OCI-LY3 (cell line): ENCODE data around the gene KIAA0040.

ENCODE experiments used
- H2AFZ ChIP-seq: fragments of 200-600, 300-600 bp; shearing (Covaris generic); 2 replicates; pipeline ENCODE4 v1.6.0; 2014; ENCODE audit warnings: antibody characterized with exemption, low read depth, low read length
- H3K27ac ChIP-seq: fragments of 200-600, 300-600 bp; sonication (generic); 2 replicates; pipeline ENCODE4 v1.5.1; 2014; ENCODE audit warnings: mild to moderate bottlenecking, low read length, moderate library complexity, mixed read lengths
- H3K27me3 ChIP-seq: fragments of 200-600, 300-600 bp; sonication (generic); 2 replicates; pipeline ENCODE4 v1.6.1; 2014; ENCODE audit warnings: low read depth, low read length, mixed read lengths
- H3K36me3 ChIP-seq: fragments of 200-600, 300-600 bp; sonication (generic); replicated peaks from 2 replicates; pipeline ENCODE3; 2014; ENCODE audit warnings: low read depth, low read length, mixed read lengths
- H3K4me1 ChIP-seq: fragments of 300-600, 200-600 bp; sonication (generic); 2 replicates; pipeline ENCODE4 v1.6.1; 2014; ENCODE audit warnings: low read length, mixed read lengths
- H3K4me2 ChIP-seq: fragments of 200-600, 300-600 bp; sonication (generic); 2 replicates; pipeline ENCODE4 v1.6.1; 2014; ENCODE audit warnings: low read length, mixed read lengths
- H3K4me3 ChIP-seq: fragments of 300-600, 200-600 bp; sonication (generic); 2 replicates; pipeline ENCODE4 v1.5.1; 2014; ENCODE audit warnings: antibody characterized with exemption, mild to moderate bottlenecking, low read length, moderate library complexity
- H3K79me2 ChIP-seq: fragments of 300-600, 200-600 bp; shearing (Covaris generic); 2 replicates; pipeline ENCODE4 v1.6.1; 2014; ENCODE audit warnings: mild to moderate bottlenecking, low read length, mixed read lengths
- H3K9ac ChIP-seq: fragments of 300-600, 200-600 bp; shearing (Covaris generic); 2 replicates; pipeline ENCODE4 v1.6.0; 2014; ENCODE audit warnings: mild to moderate bottlenecking, low read length, moderate library complexity
- H3K9me3 ChIP-seq: fragments of 200-600, 300-600 bp; shearing (Covaris generic); 2 replicates; pipeline ENCODE4 v1.6.1; 2014; ENCODE audit warnings: low read length, mixed read lengths; ENCODE audit not compliant: insufficient read depth
- H4K20me1 ChIP-seq: fragments of 200-600, 300-600 bp; sonication (generic); 2 replicates; pipeline ENCODE4 v1.6.1; 2016; ENCODE audit warnings: low read length, mixed read lengths; ENCODE audit not compliant: insufficient read depth
- EZH2phosphoT487 ChIP-seq: fragments of 200-600 bp; shearing (Covaris generic); IDR thresholded peaks from 2 replicates; pipeline ENCODE4 v1.6.1; 2018; ENCODE audit warnings: antibody characterized with exemption, mixed run types, low read depth
- TF ChIP-seq, protein P1 (sequence below): fragments of 200-600, 300-600 bp; sonication (generic); IDR thresholded peaks from 2 replicates; pipeline ENCODE4 v1.5.1; 2014; ENCODE audit warnings: antibody characterized with exemption, low read length, low read depth

The KIAA0040 gene

DNA sequence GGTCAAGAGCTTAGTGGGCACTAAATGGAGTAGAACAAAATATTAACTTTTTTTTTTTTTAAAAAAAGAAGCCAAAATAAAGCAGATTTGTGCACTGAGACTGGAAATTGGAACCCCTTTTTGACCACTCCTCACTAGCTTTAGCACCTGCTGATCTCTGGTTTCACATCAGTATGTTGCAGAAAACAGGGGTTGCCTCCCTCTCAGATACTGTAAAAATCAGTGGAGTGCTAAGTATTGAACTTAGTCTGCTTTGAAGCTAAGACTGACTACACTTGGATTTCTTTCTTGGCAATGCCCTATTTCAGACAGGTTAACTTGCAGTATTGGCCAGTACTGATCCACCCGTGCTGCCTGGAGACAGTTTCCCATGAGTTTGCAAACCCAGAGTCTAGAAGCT, 2.7 kb upstream of the KIAA0040 start:
- peaks cover 66% of the 10 kb centered on the region for H3K4me1 ChIP-seq
- peak overlapping the region; percentile 97 for H3K4me2 ChIP-seq
- no peak for TF ChIP-seq EZH2phosphoT487
- TF ChIP-seq, protein P1, sequence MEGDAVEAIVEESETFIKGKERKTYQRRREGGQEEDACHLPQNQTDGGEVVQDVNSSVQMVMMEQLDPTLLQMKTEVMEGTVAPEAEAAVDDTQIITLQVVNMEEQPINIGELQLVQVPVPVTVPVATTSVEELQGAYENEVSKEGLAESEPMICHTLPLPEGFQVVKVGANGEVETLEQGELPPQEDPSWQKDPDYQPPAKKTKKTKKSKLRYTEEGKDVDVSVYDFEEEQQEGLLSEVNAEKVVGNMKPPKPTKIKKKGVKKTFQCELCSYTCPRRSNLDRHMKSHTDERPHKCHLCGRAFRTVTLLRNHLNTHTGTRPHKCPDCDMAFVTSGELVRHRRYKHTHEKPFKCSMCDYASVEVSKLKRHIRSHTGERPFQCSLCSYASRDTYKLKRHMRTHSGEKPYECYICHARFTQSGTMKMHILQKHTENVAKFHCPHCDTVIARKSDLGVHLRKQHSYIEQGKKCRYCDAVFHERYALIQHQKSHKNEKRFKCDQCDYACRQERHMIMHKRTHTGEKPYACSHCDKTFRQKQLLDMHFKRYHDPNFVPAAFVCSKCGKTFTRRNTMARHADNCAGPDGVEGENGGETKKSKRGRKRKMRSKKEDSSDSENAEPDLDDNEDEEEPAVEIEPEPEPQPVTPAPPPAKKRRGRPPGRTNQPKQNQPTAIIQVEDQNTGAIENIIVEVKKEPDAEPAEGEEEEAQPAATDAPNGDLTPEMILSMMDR, result no peak
- peak overlapping the region; percentile 70 for H3K4me3 ChIP-seq
- peaks cover 3% of the 10 kb centered on the region for H3K36me3 ChIP-seq
- no peaks in the 10 kb centered on the region for H4K20me1 ChIP-seq
- peak overlapping the region; percentile 79 for H3K27ac ChIP-seq
- peaks cover 17% of the 10 kb centered on the region for H3K79me2 ChIP-seq
- no peaks in the 10 kb centered on the region for H3K27me3 ChIP-seq
- H3K9ac ChIP-seq, result peak overlapping the region; percentile 56
- H3K9me3 ChIP-seq, result no peaks in the 10 kb centered on the region
- no peak overlapping the region for H2AFZ ChIP-seq

DNA sequence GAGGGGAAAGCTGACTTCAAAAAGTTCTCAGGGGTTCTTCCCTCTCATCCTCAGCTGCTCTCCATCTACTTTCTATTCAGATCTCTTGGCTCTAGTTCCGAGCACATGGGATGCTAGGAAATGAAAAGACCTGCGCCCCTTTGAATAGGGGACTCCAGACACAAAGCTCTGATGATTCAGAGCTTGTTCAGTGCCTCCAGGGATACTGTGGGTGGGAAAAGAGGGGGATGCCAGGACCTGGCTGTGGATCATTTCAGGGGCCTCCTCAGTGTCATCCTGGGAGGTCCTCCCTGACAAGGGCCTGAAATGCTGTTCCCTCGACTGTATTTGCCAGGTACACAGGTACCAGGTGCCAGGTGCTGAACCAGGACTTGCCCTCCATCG, 943 bp upstream of the KIAA0040 start:
- H3K27ac ChIP-seq, result no peak overlapping the region
- peaks cover 30% of the 10 kb centered on the region for H3K79me2 ChIP-seq
- H2AFZ ChIP-seq, result peak overlapping the region; percentile 41; the same call in 1 of the 2 replicates
- H4K20me1 ChIP-seq, result no peaks in the 10 kb centered on the region
- H3K4me2 ChIP-seq, result peak overlapping the region; percentile 88
- H3K27me3 ChIP-seq, result no peaks in the 10 kb centered on the region
- no peaks in the 10 kb centered on the region for H3K9me3 ChIP-seq
- no peak for TF ChIP-seq EZH2phosphoT487
- TF ChIP-seq, protein P1, result no peak
- H3K9ac ChIP-seq, result peak overlapping the region; percentile 45; the same call in 1 of the 2 replicates
- H3K4me1 ChIP-seq, result peaks cover 83% of the 10 kb centered on the region
- H3K36me3 ChIP-seq, result peaks cover 4% of the 10 kb centered on the region
- H3K4me3 ChIP-seq, result peak overlapping the region; percentile 89

DNA sequence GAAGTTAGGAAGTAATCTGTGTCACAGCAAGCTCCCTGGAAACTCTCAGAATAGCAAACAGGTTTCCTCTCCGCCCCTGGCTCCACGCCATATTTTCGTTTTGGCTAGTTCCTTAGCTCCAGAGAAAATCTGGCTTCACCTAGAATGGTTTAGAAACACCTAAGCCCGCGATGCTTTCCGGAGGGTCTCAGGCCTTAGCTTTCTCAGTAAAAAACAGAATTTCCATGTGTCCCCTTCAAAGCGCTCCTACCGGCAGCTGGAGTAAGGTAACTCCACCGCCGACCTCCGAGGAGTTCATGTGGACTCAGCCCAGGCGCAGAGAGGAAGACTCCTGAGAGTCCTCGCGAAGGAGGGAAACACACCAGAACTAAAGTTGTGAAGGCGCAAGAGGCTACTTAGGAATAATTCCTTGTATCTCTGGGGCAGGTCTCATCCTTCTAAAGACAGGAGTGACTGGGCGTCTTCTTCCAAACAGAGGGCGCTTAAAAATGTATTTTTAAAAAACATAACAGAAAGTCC, 406 bp downstream of the KIAA0040 start:
- Histone ChIP-seq H2AFZ (peak overlapping the region; percentile 31), H4K20me1 (no peaks in the 10 kb centered on the region), H3K4me3 (peak overlapping the region; percentile 89), H3K4me1 (peaks cover 86% of the 10 kb centered on the region), H3K9ac (peak overlapping the region; percentile 83), H3K36me3 (peaks cover 16% of the 10 kb centered on the region), H3K79me2 (peaks cover 40% of the 10 kb centered on the region), H3K27me3 (no peaks in the 10 kb centered on the region), H3K27ac (peak overlapping the region; percentile 41), H3K9me3 (no peaks in the 10 kb centered on the region), H3K4me2 (peak overlapping the region; percentile 88)
- no peak for TF ChIP-seq EZH2phosphoT487
- TF ChIP-seq, protein P1, result no peak; the same call in 1 of the 2 replicates

DNA sequence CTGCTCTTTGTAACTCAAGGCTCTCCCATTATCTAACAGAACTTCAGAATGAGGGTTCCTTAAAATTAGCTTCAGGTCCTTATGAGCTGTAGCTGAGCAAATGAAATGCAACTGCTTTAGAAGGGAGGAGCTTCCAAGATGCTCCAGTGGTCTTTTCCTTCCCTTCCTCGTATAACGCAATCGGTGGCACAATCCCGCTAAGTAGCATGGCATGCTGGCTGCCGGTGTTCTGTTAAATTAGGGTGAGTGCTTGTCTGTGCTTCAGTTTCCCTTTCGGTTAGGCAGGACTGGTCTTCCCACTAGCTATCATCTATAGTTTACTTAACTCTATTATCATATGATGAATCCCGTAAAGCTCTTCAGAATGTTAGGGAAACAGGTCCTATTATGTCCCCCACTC, 917 bp downstream of the KIAA0040 start:
- no peaks in the 10 kb centered on the region for H3K27me3 ChIP-seq
- peak overlapping the region; percentile 83 for H3K9ac ChIP-seq
- H3K36me3 ChIP-seq, result peaks cover 21% of the 10 kb centered on the region
- H3K4me1 ChIP-seq, result peaks cover 82% of the 10 kb centered on the region
- peak overlapping the region; percentile 41 for H3K27ac ChIP-seq
- H2AFZ ChIP-seq, result peak overlapping the region; percentile 31
- H4K20me1 ChIP-seq, result no peaks in the 10 kb centered on the region
- H3K79me2 ChIP-seq, result peaks cover 40% of the 10 kb centered on the region
- TF ChIP-seq, protein P1, result no peak
- no peak for TF ChIP-seq EZH2phosphoT487
- peak overlapping the region; percentile 88 for H3K4me2 ChIP-seq
- H3K4me3 ChIP-seq, result peak overlapping the region; percentile 89
- H3K9me3 ChIP-seq, result no peaks in the 10 kb centered on the region
